GM18861 (cell line): Measurements from ENCODE around the gene DPP8.
"Not testable (repeated sequence)": the region's sequence is repeated elsewhere in the genome, so short reads cannot be mapped to it uniquely, and the experiment has no call there.

ENCODE experiments used
- ATAC-seq: cut with Tn5 transposase; IDR thresholded peaks from one replicate; pipeline ENCODE4 v1.9.1; 2021; ENCODE audit not compliant: unreplicated experiment

The DPP8 gene

DNA sequence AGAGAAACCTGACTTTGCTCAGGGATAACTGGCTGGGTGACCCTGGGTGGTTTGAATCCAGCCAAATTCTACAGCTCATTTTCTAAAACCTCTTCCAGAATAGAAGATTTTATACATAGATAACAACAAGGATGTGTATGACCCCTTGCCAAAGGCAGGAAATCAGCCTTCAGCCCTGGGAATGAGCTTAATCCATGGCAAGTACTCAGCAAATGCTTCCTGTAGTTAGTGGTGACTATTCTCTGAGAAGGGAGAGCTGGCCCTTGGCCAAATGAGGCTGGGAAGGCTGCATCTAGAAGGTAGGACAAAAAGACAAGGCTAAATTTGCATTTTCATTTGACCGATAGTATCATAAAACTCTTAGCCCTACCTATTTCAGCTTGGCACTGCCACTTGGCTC, 8.1 kb upstream of the DPP8 start:
- ATAC-seq, result no peak

DNA sequence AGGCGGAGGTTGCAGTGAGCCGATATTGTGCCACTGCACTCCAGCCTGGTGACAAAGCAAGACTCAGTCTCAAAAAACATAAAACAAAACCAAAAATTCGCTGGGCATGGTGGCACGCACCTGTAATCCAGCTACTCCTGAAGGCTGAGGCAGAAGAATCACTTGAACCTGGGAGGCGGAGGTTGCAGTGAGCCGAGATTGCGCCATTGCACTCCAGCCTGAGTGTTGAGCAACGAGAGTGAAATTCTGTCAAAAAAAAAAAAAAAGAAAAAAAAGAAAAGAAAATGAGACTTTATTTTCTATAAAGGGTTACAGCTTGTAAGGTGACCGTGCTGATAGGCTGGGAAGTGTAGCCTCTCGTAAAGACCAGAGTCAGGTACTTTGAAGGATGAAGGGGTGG, 6.7 kb upstream of the DPP8 start:
- ATAC-seq, result no peak

DNA sequence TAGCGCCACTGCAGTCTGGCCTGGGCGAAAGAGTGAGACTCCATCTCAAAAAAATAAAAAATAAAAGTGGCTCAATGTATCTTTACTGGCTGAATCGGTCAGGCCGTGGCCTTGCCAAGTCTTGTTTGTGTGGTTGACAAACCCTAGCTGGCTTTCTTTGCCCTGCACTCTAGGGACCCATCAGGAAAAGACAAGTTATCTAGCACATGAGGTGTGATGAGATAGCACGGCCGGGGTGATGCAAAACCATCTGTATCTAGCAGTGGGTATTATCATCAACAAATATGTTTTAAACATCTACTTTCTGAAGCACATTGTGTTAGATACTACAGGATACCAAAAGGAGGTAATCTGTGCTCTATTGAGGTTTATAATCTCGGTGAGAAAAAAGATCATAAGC, 3.9 kb upstream of the DPP8 start:
- ATAC-seq, result no peak

DNA sequence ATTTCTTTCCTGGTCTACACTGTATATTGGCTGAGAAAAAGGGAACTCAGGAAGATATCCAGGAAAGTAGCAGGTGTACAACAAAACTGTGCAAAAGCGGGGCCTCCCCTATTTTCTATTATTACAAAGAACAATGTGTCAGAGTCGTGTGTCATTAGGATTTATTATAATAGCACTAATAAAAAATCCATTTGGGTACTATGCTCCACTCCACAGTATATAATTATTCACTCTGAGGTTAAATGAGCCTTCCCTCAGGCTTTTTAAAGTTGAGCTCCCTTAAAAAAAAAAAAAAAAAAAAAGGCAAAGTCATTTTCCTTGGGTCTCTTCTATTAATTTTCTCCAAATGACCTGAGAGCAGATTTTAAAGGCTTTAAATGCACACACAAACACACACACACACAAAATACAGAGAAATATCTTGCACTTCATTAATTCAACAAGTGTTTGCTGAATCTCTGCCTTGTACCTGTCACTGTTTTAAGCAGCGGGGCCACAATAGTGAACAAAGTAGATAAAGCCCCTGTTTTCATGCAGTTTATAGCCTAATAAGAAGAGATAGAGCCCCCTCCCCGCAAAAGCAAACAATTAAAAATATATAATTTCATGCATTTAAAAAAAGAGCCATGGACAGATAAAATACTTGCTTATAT, 1.3 kb upstream of the DPP8 start:
- ATAC-seq, result no peak

DNA sequence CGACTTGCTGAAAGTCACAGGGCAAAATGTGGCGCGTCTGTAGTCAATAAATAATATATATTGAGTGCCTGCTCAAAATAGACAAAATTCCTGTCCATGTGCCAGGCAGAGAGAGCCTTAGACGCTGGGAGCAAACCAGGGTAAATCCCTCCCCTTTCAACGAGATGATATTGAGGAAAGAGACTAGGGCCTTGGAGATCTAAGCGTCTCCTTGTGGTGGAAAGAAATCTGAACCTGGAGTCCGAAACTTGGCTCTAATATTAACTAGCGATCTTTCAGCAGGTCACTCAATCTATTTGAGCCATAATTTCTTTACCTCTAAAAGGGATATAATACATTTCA, 348 bp upstream of the DPP8 start:
- no peak for ATAC-seq

DNA sequence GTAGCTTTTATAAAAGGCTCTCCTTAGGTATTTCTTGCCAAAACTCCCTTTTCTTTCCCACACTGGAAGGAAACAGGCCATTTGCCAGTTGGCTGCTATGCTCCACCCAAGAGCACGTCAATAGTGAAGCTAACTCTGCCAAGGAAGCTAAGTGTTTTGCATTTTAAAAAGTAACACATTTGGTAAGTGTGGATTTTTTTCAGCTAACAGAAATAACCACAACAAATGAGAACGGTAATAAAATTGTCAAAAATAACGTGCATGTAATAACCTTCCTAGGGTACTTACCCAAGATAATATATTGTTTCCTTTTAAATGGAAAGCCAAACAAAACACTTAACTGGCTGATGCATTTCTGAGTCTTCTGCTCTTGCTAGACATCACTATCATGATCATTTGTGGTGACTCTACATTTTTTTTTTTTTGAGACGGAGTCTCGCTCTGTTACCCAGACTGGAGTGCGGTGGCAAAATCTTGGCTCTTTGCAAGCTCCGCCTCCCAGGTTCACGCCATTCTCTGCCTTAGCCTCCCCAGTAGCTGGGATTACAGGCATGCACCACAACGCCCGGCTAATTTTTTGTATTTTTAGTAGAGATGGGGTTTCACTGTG, 4.6 kb downstream of the DPP8 start:
- ATAC-seq, result no peak

DNA sequence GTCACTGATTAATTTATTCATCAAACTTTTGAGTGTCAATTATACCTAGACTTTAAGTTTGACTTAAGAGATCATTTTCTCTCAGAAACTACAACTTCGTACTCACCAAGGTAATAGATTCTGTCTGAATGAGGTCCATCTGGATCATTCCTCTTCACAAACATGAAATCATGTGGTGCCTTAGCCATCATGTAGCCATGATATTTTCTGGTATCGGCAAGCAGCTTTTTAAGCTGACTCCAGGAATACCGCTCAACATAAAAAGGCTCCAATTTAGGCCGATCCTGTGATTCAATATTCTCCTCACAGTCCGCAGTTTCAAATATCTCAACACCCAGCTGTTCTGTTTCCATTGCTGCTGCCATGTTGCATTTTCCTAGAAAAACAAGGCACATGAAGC, 5.3 kb downstream of the DPP8 start:
- ATAC-seq, result no peak

DNA sequence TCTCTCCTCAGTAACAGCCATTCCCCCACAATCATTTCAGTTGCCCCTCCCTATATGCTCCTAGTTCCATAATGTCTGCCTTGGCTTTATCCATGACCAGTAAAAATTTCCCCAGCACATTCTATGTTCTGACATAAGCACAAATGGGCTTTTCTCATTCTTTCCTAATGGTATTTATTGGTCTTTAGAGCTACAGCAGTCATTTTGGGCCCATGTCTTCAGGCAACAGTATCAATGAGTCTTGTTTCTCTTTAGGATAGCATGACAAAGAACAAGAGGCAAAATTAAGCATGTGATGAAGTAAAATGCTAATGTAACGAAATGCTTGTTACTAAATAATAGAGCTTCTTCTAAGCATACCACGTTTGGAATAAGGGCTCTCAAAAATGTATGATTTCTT, 8.2 kb downstream of the DPP8 start:
- ATAC-seq, result no peak

DNA sequence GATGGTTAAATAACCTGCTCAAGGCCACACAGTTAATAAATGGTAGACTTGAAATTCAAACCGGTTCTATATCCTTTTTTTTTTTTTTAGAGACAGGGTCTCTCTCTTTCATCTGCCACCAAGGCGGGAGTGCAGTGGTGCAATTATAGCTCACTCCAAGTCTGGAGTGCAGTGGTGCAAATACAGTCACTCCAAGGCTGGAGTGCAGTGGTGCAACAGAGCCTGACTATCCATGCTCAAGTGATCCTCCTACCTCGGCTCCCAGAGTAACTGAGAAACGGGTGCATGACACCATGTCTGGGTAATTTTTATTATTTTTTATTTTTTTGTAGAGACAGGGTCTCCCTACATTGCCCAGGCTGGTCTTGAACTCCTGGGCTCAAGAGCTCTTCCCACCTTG, 23.4 kb downstream of the DPP8 start:
- ATAC-seq, result no peak

DNA sequence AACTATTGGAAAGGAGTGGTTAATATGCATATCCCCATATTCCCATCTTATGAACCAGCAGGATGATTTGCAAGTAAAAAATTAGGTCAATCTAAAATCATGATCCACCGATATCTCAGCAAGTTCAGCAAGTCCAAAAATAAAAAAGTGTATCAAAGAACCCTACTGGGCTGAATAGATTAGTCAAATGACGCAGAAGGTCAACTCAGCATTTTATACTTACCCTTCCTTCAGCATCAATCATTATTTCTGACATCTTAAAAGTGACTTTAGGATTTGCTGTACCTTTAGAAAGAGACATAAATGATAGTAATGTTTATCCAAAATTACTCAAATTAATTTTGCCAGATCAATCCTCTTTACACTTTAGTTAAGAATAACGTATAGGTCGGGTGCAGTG, 32.6 kb downstream of the DPP8 start:
- ATAC-seq, result no peak

DNA sequence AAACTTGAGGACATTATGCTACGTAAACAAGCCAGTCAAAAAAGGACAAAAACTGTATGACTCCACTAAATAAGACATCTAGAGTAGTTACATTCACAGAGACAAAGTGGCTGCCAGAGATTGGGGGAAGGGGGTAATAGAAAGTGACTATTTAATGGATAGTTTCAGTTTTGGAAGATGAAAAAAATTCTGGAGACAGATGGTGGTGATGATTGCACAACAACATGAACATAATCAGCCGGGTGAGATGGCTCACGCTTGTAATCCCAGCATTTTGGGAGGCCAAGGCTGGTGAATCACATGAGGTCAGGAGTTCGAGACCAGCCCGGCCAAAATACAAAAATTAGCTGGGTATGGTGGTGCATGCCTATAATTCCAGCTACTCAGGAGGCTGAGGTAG, 40.6 kb downstream of the DPP8 start:
- ATAC-seq, result no peak

DNA sequence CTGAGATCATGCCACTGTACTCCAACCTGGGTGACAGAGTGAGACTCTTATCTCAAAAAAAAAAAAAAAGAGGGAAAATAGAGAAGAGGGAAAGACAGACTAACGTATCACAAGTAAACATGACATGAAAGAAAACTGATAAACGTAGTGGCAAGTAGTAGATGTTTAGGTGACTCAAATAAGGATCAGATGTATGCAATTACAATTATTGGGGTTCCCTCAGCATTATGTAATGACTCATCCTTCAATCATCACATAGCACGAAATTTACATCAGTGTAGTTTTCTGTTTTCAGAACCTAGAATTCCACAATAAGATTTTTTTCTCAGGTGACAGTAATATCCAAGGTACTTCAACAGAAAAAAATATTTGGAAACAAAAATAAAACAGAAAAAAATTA, 46.6 kb downstream of the DPP8 start:
- no peak for ATAC-seq

DNA sequence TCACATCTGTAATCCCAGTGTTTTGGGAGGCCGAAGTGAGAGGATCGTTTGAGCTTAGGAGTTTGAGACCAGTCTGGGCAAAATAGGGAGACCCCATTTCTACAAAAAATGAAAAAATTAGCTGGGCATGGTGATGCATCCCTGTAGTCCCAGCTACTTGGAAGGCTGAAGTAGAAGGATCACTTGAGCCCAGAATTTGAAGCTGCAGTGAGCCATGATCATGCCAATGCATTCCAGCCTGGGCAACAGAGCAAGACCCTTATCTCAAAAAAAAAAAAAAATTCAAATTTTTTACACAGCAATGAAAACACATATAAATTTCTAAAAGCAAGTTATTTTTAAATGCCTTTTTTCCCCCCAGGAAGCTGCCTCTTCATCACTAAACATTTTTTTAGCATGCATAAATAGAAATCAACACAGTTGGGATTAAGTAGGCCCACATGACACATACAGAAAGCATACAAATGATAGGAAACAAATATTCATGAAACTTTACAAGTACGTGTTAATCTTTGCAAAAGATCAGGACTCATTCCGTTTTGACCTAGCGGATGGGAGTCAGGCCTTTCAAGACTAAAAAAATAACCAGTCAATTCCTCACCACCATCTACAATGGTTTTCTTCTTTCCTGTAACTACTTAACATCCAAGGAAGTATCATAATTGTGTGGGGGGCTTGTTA, 49.1 kb downstream of the DPP8 start:
- no peak for ATAC-seq

DNA sequence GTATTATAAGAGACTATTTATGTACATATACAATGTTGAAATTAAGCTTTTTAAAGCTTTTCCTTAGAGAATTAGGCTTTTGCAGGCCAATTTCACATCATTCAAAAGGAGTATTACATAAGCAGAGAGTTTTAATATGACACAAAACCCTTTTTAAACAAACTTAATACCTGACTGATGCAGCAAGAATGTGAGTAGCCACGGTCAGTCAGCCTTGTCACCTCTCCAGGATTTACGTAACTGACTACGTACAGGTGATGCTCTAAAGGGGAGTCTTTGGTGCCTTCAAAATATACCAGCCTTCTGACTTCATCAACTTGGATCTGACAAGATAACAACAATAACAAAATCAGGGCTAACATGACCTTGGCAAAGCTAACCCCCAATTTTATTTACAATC, 50.6 kb downstream of the DPP8 start:
- no peak for ATAC-seq

DNA sequence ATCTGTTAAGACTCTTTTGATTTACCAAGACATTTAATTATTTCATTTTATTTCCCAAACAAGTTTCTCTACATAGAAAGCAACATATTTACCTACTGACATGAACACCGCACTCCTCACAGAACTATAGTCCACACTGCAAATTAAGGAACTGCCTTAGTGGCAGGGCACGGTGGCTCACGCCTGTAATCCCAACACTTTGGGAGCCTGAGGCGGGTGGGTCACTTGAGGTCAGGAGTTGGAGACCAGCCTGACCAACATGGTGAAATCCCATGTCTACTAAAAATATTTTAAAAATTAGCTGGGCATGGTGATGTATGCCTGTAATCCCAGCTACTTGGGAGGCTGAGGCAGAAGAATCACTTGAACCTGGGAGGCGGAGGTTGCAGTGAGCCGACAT, 54.4 kb downstream of the DPP8 start:
- not testable (repeated sequence) for ATAC-seq

DNA sequence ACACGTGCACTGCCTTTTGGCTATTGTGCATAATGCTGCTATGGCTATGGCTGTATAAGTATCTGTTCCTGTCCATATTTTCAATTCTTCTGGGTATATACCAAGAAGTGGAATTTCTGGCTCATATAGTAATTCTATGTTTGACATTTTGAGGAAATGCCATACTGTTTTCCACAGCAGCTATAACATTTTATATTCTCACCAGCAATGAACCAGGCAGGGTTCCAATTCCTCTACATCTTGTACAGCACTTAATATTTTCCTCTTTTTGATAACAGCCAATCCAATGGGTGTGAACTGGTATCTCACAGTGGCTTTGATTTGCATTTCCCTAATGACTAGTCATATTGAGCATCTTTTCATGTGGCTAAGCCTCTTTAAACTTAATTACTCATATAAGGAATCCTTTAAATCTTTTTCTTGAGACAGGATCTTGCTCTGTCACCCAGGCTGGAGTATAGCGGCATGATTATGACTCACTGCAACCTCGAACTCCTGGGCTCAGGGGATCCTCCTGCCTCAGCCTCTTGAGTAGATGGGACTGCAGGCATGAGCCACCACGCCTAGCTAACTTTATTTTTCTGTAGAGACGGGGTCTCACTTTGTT, 56.6 kb downstream of the DPP8 start:
- ATAC-seq, result no peak

DNA sequence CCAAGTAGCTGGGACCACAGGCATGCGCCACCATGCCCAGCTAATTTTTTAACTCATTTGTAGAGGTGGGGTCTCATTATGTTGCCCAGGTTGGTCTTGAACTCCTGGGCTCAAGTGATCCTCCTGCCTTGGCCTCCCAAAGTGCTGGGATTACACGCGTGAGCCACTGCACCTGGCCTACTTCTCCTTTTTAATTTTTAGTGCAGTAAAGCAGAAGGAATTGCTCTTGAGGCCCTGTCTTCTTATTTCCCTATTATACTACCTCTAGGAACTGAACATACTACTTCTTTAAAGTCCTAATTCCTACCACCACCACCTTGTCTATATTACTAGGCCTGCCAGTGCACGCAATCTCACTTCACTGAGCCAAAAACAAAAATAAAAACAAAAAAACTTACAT, 62.2 kb downstream of the DPP8 start:
- not testable (repeated sequence) for ATAC-seq

DNA sequence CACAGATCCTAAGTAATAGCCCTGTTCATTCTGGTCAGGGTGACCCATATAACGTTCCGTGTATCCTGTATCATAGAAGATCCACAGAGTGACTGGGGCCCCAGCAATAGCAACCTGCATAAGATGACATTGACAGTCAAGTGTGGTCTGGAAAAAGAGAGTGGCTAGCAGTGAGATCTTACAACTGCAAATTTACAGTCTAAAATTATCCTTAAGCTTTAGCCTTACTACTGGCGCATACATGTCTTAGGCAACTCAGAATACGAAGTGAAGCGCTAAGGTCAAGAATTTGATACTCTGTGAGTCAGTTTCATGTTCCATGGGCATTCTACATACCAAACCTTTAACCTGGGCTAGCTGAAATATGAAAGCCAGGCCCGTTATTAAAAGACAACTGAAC, 65.5 kb downstream of the DPP8 start:
- no peak for ATAC-seq

DNA sequence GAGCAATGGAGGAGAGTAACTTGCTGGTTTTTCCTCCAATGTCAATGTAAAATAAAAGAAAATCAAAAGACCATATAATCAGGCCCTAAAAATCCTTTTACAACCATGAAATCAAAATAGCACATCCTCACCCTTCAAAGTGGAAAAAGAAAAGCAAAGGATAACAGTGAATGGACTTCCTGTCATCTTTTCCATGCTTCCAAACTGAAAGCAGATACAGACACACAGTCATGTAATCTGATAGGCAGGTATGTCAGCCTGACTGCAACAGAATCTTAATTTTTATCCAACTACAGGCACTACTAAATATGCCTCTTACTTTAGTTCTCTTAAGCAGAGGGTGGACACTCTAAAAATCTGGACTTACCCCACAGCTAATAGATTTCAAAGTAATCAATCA, 66.9 kb downstream of the DPP8 start:
- ATAC-seq, result no peak

DNA sequence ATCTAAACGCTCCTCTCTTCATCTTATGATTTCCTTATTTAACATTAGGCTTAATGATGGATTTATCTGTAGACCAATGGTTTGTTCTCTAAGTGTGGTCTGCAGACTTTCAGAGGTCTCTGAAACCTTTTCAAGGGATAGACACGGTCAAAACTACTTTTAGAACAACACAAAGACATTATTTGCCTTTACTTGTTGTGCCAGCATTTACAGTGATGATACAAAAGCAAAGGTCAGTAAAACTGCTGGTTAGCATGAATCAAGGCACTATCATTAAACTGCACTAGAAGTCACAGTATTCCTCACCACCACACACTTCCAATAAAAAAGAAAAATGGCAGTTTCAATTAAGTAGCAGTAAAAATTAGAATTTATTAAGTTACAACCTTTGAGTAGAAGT, 70.3 kb downstream of the DPP8 start:
- ATAC-seq, result no peak

DNA sequence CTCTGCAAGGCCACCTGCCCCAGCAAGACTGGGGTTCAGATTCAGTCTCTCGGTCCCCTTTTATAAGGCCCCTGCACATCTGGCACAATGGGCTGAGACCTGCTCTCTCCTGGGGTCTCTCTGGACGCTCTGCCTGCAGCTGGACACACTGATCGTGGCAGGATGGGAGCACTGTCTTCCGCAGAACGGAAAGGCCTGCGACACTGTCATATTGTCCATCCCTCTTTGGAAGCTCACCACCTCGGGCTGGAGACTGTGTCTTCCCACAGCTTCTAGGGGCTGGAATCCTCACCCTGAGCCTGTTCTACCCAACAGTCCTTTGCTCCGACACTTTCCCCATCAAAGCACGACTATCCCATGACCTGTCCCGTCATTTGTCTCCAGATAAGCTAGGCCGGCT, 83.3 kb downstream of the DPP8 start:
- no peak for ATAC-seq

DNA sequence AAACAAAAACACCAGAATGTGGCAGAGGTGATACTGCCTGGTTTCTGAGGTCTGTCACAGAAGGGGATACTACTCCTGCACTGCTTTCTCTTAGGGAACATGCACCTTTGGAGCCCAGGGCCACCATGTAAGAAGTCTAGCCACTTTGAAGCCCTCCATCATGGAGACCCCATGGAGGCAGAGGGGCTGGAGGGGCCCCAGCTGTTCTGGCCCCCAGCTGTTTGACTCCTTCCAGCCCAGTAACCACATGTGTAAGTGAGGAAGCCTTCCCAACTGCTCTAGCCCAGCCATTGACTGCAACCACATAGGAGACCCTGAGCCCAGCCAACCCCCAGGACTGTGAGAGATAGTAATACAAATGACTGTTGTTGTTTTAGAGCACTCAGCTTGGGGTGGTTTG, 85.8 kb downstream of the DPP8 start:
- no peak for ATAC-seq
